Panc1 (cell line): ENCODE data around the gene LMCD1. TPM values are rescaled to one million over a fixed set of nuclear protein-coding genes. Genes with fewer than 3 reads are reported as not detected.

ENCODE experiments used
- ATAC-seq: fragments of 200-7000 bp; cut with Tn5 transposase; 2 replicates; pipeline ENCODE4 v1.9.1; 2020; ENCODE audit warnings: mild to moderate bottlenecking, moderate library complexity
- BruUV-seq: library from RNA; stranded (reverse); fragments of 400-500 nt; replicated peaks from 2 replicates; lab custom pipeline; 2021; lab: Mats Ljungman, UMichigan
- CTCF ChIA-PET: fragments of 300-600 bp; sonication (Branson Sonifier 250); formaldehyde crosslinking; loops from one replicate; lab custom pipeline; 2022; ENCODE audit warnings: antibody characterized with exemption; lab: Charles Lee
- POLR2A ChIA-PET: fragments of 300-600 bp; sonication (Branson Sonifier 250); formaldehyde crosslinking; loops from one replicate; lab custom pipeline; 2022; ENCODE audit warnings: antibody characterized with exemption; lab: Charles Lee
- DNase-seq: peaks from one replicate; pipeline ENCODE4 v3.0.0-alpha.2; 2010; ENCODE audit warnings: low read depth, low spot score
- H3K27ac ChIP-seq: 2 replicates; pipeline ENCODE4 v1.5.1; 2011; ENCODE audit warnings: mild to moderate bottlenecking, low read length, inconsistent platforms
- H3K27me3 ChIP-seq: fragments of 200-500 bp; sonication (Bioruptor generic); 2 replicates; pipeline ENCODE4 v1.6.0; 2014; ENCODE audit warnings: low read length, inconsistent platforms; ENCODE audit not compliant: control insufficient read depth, insufficient read depth
- H3K36me3 ChIP-seq: fragments of 200-500 bp; sonication (Bioruptor generic); 2 replicates; pipeline ENCODE4 v1.5.1; 2014; ENCODE audit warnings: inconsistent platforms, mild to moderate bottlenecking, low read length, moderate library complexity; ENCODE audit not compliant: control insufficient read depth, insufficient read depth
- H3K4me1 ChIP-seq: 2 replicates; pipeline ENCODE4 v1.5.1; 2011; ENCODE audit warnings: inconsistent platforms, mild to moderate bottlenecking, low read length, moderate library complexity; ENCODE audit not compliant: control insufficient read depth, insufficient read depth
- H3K4me3 ChIP-seq, 2 experiments: 2 replicates each; pipeline ENCODE4 v1.5.1; 2011 to 2012; ENCODE audit warnings: low read depth in 2 of 2, low read length in 2 of 2, mild to moderate bottlenecking in 2 of 2, inconsistent platforms in 1 of 2, moderate library complexity in 1 of 2
- H3K9me3 ChIP-seq: fragments of 200-500 bp; sonication (Bioruptor generic); 2 replicates; pipeline ENCODE4 v1.5.1; 2014; ENCODE audit warnings: low read depth, mild to moderate bottlenecking, inconsistent platforms, low read length, moderate library complexity; ENCODE audit not compliant: control insufficient read depth, insufficient read depth
- POLR2AphosphoS5 ChIP-seq: IDR thresholded peaks from 2 replicates; pipeline ENCODE4 v1.6.1; 2012; ENCODE audit warnings: mild to moderate bottlenecking, low read depth, low read length, moderate library complexity
- SIN3A ChIP-seq: IDR thresholded peaks from 2 replicates; pipeline ENCODE4 v1.6.1; 2012; ENCODE audit warnings: low read depth, mild to moderate bottlenecking, low read length, moderate library complexity, borderline replicate concordance; ENCODE audit not compliant: insufficient read depth
- TCF7L2 ChIP-seq: IDR thresholded peaks from 2 replicates; pipeline ENCODE4 v1.6.1; 2011; ENCODE audit warnings: mild to moderate bottlenecking, low read depth, low read length, inconsistent platforms
- in situ Hi-C: cut with HindIII; loops from 2 replicates; pipeline ENCODE4 v1.10.0; 2016; ENCODE audit warnings: low sequenced_read_pairs, low pct_unique_long_range_greater_than_20kb
- intact Hi-C: fragments of 100-400 bp; cut with micrococcal nuclease; formaldehyde crosslinking; loops from one replicate; pipeline ENCODE4 v1.10.0; 2022; ENCODE audit not compliant: unreplicated experiment
- total RNA-seq: library from RNA; stranded (reverse); gene quantifications from one replicate; pipeline ENCODE4 v1.2.1, GENCODE V29; 2021; ENCODE audit not compliant: unreplicated experiment
- TF ChIP-seq, protein P1 (sequence below), 2 experiments: IDR thresholded peaks; 2 replicates each; pipeline ENCODE4 v1.6.1; 2011 to 2012; ENCODE audit warnings: low read depth in 2 of 2, control low read depth in 1 of 2, low read length in 1 of 2, mild to moderate bottlenecking in 1 of 2, moderate library complexity in 1 of 2; ENCODE audit not compliant: insufficient read depth in 1 of 2
- TF ChIP-seq, protein P2 (sequence below): fragments of 450-650 bp; IDR thresholded peaks from 2 replicates; pipeline ENCODE4 v1.5.1; 2017; ENCODE audit warnings: mild to moderate bottlenecking

The LMCD1 gene
- total RNA-seq, 1 experiment from 2014 or later: 24.8 TPM

DNA sequence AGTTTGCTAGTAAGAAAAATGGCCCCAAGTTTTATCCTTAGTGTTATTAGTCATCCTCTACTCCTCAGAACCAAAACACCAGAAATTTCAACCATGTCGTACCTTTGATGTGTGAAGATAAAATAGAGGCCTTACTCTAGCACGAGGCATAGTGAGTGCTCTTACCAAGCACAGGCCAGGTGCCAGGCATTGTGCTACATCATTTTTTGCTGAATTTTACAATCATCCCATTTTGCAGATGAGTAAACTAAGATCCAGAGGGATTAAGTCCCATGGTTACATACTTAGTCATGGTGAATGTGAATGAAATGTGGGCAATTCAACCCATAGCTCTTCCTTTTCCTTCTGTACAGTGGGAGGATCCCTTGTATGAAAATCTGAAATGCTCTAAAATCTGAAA is 15.2 kb downstream of the LMCD1 start:
- H3K9me3 ChIP-seq: no peaks in the 10 kb centered on the region
- H3K27me3 ChIP-seq: no peaks in the 10 kb centered on the region
- no peaks in the 10 kb centered on the region for H3K4me1 ChIP-seq
- in situ Hi-C loops: no loop called here
- CTCF ChIA-PET: no interaction called here
- no peaks in the 10 kb centered on the region; the same call in 1 of the 2 replicates for H3K36me3 ChIP-seq
- no peak for ATAC-seq
- H3K27ac ChIP-seq: no peak overlapping the region
- TF ChIP-seq, protein P1, sequence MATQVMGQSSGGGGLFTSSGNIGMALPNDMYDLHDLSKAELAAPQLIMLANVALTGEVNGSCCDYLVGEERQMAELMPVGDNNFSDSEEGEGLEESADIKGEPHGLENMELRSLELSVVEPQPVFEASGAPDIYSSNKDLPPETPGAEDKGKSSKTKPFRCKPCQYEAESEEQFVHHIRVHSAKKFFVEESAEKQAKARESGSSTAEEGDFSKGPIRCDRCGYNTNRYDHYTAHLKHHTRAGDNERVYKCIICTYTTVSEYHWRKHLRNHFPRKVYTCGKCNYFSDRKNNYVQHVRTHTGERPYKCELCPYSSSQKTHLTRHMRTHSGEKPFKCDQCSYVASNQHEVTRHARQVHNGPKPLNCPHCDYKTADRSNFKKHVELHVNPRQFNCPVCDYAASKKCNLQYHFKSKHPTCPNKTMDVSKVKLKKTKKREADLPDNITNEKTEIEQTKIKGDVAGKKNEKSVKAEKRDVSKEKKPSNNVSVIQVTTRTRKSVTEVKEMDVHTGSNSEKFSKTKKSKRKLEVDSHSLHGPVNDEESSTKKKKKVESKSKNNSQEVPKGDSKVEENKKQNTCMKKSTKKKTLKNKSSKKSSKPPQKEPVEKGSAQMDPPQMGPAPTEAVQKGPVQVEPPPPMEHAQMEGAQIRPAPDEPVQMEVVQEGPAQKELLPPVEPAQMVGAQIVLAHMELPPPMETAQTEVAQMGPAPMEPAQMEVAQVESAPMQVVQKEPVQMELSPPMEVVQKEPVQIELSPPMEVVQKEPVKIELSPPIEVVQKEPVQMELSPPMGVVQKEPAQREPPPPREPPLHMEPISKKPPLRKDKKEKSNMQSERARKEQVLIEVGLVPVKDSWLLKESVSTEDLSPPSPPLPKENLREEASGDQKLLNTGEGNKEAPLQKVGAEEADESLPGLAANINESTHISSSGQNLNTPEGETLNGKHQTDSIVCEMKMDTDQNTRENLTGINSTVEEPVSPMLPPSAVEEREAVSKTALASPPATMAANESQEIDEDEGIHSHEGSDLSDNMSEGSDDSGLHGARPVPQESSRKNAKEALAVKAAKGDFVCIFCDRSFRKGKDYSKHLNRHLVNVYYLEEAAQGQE (IDR thresholded peaks at IDR 0.05; ENCODE audit: insufficient read depth in 1 of 2, low read depth in 2 of 2, low read length in 1 of 2): no peak
- no peak for TF ChIP-seq TCF7L2
- TF ChIP-seq, protein P2, sequence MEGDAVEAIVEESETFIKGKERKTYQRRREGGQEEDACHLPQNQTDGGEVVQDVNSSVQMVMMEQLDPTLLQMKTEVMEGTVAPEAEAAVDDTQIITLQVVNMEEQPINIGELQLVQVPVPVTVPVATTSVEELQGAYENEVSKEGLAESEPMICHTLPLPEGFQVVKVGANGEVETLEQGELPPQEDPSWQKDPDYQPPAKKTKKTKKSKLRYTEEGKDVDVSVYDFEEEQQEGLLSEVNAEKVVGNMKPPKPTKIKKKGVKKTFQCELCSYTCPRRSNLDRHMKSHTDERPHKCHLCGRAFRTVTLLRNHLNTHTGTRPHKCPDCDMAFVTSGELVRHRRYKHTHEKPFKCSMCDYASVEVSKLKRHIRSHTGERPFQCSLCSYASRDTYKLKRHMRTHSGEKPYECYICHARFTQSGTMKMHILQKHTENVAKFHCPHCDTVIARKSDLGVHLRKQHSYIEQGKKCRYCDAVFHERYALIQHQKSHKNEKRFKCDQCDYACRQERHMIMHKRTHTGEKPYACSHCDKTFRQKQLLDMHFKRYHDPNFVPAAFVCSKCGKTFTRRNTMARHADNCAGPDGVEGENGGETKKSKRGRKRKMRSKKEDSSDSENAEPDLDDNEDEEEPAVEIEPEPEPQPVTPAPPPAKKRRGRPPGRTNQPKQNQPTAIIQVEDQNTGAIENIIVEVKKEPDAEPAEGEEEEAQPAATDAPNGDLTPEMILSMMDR: no peak
- no peak for TF ChIP-seq SIN3A
- TF ChIP-seq POLR2AphosphoS5: no peak
- H3K4me3 ChIP-seq: no peak overlapping the region
- intact Hi-C loops: no loop called here
- no peak for DNase-seq
- no TSS peak for BruUV-seq
- POLR2A ChIA-PET: no interaction called here

DNA sequence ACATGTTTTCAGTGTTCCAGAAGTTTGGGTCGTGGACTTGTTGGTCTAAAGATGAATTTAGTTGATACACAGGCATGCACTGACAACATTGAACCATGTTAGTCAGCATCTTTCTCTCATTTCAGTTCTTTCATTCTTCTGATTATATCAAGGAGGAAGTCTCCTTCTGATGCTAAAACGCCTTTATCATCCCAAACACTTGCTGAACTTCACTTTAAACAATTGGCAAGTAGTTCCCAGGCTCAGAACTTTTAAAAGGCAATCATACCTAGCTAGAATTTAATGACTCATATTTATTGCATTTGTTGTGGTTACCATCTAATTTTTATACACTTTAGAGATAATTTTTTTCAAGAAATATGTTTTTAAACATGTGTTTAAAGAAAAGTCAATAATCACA is 15.9 kb downstream of the LMCD1 start:
- no peaks in the 10 kb centered on the region for H3K4me1 ChIP-seq
- H3K4me3 ChIP-seq: no peak overlapping the region
- no peak overlapping the region for H3K27ac ChIP-seq
- H3K36me3 ChIP-seq: no peaks in the 10 kb centered on the region
- BruUV-seq: no TSS peak
- POLR2A ChIA-PET: interaction anchor here (0.6 kb wide), 1 partner anchor 13 kb away, joined by 3 read pairs; no protein-coding TSS in a partner anchor
- no peak for TF ChIP-seq SIN3A
- TF ChIP-seq, protein P2: no peak
- TF ChIP-seq TCF7L2: no peak
- TF ChIP-seq POLR2AphosphoS5: no peak
- TF ChIP-seq, protein P1 (IDR thresholded peaks at IDR 0.05; ENCODE audit: insufficient read depth in 1 of 2, low read depth in 2 of 2, low read length in 1 of 2): no peak
- ATAC-seq: no peak
- CTCF ChIA-PET: no interaction called here
- in situ Hi-C loops: no loop called here
- no peaks in the 10 kb centered on the region for H3K9me3 ChIP-seq
- H3K27me3 ChIP-seq: no peaks in the 10 kb centered on the region
- no peak for DNase-seq
- intact Hi-C loops: no loop called here
